ENCODE results near the gene PGAP3.

Gene PGAP3

DNA sequence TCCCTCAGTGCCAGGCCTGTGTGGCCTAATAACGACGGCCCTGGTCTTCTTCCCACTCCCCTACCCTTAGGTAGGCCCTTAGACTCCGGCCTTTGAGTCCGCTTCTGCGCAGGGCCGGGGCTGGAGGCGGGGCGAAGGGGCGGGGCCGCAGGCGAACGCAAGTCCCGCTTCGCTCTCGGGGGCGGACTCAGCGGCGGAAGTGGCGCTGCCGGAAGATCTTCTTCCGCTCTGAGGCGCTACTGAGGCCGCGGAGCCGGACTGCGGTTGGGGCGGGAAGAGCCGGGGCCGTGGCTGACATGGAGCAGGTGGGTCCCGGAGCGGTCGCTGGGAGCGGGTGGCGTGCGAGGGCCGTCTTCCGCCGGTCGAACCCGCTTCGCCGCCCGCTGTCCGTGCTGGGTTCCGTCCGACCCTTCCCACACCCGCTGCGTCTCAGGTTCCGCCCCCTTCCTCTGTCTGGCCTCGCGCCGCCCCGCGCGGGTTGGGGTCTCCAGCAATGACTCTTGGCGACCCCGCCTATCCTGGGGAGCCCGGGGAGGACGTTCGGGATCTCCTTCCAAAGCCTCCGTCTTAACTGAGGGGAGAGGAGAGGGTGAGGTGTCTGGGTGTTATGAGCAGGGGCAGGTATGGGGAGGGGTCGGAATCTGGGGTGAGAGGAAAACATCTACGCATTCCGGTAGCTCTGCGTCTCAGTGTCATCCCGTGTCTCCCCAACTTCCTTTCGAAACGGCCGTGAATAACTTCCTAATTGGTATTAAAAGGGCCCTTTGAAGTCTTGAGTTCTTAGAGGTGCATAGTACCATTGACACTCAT, 50.7 kb downstream of the PGAP3 start, which contains the start of gene STARD3:
Gene STARD3, plus strand, starts transcription at position 218 of the 810 bp plus-strand sequence. CDS start 16,388 bp downstream, outside the sequence.
- DNase-seq (ENCODE audit: low read depth) = peak; percentile 86

DNA sequence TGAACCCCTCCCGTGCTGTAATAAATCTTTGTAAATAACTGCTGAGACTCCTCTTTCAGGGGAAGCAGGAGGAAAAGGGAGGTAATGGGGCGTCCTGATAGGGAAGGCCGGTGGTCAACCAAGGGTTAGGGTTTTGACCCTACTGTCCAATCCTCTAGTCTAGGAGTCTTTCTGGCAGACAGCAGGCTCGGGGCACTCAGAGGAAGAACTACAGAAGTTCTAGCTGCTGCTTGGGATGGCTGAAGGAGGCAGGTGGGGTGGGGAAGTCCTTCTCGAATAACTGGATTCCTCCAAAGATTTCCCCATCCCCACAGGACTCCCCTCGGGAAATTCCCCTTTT, 51.3 kb downstream of the PGAP3 start:
- DNase-seq (ENCODE audit: low read depth) = no peak

DNA sequence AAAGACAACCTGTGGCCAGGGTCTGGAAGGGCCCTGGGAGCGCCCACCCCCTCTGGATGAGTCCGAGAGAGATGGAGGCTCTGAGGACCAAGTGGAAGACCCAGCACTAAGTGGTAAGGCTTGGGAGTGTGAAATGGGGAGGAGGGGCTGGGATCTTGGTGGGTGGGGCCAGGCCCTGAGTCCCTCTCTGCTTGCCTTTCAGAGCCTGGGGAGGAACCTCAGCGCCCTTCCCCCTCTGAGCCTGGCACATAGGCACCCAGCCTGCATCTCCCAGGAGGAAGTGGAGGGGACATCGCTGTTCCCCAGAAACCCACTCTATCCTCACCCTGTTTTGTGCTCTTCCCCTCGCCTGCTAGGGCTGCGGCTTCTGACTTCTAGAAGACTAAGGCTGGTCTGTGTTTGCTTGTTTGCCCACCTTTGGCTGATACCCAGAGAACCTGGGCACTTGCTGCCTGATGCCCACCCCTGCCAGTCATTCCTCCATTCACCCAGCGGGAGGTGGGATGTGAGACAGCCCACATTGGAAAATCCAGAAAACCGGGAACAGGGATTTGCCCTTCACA, 52.2 kb downstream of the PGAP3 start:
- DNase-seq (ENCODE audit: low read depth) = no peak

DNA sequence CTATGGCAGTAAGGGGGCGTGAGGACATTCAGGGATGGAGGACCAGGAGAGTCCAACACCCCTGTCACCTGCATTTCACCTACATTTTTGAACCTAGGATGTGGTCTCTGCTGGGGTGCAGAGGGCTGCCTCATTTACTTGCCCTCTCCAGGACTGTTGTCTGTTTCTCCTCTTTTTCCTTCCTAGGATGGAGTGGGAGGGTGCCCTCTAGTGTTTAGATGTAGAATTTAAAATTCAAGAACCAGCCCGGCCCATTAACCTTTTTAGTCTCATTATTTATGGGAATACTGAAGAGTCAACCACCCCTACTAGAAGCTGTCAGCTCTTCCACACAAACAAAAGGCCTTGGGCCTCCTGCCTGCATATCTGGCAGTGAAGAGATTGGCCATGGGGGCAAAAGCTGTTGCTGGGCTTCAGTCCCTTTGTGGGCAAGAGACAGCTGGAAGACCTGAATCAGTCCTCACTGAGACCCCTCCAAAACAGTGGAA, 53.4 kb downstream of the PGAP3 start:
- peak; percentile 55 for DNase-seq (ENCODE audit: low read depth)

DNA sequence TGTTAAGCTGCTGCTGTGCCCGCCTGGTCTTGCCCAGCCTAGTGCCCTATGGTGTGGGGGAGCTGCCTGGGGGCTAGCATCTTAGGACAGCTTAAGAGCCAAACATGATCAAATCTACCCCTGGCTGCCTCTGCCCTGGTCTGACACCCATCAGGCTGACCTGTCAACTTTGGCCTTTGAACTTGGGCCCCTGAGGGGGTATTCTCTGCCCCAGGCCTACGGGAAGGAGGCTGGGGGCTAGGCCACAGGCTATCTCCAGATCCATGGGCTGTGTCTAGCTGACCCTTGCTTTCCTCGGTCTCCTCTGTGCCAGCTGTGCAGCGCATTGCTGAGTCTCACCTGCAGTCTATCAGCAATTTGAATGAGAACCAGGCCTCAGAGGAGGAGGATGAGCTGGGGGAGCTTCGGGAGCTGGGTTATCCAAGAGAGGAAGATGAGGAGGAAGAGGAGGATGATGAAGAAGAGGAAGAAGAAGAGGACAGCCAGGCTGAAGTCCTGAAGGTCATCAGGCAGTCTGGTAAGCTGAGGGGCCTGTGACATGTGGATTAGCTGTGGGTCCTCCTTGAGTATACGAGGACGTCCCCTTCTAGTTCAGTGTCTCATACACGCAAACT, 54.2 kb downstream of the PGAP3 start:
- no peak for DNase-seq (ENCODE audit: low read depth)

DNA sequence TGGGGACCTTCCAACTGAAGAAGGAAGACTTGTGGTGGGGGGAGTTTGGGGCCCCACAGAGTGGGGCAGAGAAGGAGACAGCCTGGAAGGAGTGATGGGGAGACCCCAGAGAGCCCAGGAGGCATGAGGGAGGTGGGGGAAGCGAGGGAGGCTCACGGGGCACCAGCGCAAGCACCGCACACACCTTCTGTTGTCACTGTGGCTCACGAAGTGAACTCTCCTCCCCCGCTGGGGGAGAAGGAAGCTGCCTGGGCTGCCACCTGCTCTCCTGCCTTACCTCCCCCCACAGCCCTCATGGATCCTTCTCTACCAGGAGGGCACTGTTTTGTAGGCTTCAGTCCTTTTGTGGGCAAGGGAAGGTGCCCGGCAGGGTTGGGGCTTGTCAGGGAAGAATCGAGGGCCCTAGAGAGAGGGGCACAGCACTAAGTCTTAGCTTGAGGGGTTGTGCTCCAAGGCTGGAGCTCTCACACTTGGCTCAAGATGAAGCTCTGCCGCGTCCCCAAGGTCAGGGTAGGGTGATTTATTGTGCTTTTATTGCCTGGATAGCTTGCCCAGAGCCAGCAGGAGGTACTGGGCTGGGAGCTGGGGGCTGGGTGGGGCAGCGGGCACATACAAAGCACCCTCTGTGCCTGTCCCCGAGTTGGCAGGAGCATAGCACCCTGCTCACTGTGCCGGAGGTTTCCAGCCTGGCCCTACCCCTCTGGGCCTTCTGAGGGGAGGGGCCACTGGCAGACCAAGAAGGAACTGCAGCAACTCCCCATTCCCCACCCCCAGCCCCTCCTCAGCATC, 55.5 kb downstream of the PGAP3 start:
- DNase-seq (ENCODE audit: low read depth) = no peak

DNA sequence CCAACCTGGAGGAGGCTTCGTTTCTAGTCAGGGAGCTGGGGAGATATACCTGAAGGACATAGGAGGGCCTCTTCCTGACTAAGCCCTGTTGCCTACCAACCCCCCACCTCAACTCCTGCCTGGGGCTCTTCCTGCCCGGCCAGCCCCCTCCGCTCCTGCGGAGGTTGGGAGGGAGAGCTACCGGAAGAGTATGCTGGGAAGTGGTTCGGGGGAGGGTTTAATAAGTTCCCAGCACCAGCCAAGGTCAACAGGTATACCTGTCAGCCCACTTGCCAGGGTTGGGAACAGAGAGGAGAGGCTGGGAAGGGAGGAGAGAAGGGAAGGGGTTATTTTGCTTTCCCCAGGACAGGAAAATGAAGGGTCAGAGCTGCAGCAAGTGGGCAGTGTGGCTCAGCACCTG, 56.5 kb downstream of the PGAP3 start:
- no peak for DNase-seq (ENCODE audit: low read depth)

DNA sequence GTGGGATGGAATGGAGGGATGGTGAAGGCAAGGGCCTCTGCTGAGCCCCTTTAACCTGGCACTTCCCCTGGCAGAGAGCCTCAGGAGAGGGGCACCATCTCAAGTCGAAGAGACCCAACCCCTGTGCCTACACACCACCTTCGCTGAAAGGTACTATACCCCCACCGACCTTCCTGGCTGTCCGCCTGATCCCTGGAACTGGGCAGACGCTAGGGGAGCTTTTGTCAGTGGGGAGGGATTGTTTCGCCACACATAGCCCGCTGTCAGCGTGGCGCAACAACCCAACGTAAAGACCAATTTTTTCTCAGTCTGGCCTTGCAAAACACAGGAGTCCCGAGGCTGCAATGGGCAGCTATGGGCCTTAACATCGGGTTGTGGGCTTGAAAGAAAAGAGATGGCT, 58.0 kb downstream of the PGAP3 start:
- DNase-seq (ENCODE audit: low read depth) = no peak

DNA sequence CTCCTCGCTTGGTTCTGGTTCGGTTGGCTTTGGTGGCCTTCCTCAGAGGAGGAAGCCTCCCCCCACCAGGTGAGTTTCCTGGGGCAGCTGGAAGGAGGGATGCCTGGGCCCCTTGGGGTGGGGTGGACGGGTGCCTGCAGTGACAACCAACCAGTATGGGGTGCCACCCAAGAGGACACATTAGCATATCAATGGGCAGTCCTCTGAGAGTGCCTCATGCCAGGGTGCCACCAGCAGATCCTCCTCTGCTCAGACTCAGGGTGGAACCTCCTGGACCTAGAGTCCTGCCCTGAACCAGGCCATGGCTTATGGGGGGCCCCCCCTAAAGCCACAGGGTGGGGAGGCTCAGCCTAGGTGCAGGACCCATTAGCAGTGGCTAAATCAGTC, 58.4 kb downstream of the PGAP3 start:
- no peak for DNase-seq (ENCODE audit: low read depth)

DNA sequence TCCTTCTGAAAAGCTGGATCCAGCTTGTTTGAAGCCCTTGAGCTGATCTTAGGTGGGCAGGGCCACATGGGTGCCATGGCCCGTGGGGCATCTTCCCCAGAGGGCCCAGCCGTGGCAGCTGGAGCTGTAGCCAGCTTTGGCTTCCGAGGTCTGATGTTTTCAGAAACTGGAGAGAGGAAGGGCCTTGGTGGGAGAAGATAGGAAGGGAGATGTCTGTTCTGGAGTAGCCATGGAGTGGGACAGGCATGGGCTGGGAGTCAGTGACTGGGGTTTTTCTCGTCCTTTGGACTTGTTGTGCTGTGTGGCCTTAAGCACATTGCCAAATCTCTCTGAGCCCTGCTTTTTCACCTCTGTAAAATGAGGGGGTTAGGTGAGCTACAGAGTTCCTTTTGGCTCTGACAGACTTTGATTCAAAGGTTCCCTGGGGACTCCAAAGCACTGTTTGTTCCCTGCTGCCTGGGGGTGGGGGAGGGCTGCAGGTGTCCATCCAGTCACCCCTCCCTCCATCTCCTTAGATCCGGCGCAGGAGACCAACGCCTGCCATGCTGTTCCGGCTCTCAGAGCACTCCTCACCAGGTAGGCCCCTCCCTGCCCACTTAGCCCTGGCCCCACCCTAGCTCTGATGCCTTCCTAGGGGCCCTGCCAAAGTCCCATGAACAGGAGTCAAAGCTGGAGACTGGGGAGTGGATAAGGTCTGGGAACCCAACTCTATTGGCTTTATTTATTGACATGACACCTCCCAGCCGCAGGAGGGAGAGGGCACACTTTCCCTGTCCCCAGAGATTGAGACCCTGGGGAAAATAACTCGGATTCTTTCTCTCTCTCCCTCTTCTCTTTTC, 59.0 kb downstream of the PGAP3 start:
- no peak for DNase-seq (ENCODE audit: low read depth)

DNA sequence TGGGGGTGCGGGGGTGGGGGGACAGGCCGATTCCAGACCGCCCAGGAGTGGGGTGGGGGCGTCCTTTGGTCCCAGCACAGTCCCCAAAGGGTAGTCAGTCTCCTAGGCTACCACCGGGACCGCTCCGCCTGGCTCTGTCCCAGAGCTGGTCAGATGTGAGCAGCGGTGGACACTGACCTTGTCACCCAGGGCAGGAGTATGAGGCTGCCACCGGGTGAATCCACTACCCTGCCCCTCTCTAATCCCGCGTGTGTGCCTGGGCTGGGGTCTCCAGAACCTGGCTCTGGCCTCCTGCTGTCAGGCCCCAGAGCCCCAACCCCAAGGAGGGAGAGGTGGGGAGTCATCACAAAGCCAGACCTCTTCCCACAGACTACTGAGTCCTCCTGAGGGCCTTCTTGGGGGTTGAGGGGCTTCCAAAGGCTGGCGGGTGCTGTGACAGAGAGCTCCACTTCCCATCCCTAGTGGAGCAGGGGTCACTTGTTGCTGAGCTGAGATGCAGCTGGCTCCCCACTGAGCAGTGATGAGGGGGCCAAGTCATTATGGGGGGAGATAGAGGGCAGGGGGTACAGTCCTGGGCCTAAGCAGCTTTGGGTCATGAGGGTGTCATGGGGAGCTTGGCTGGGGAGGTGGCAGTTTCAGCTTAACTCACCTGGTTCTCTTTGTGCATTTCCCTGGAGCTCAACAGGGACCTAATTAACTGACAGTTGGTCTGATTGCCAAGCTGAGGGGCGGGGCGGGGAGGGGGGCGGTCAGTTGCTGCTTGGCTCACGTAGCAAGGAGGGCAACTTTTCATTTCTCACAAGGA, 59.9 kb downstream of the PGAP3 start:
- DNase-seq (ENCODE audit: low read depth) = no peak

DNA sequence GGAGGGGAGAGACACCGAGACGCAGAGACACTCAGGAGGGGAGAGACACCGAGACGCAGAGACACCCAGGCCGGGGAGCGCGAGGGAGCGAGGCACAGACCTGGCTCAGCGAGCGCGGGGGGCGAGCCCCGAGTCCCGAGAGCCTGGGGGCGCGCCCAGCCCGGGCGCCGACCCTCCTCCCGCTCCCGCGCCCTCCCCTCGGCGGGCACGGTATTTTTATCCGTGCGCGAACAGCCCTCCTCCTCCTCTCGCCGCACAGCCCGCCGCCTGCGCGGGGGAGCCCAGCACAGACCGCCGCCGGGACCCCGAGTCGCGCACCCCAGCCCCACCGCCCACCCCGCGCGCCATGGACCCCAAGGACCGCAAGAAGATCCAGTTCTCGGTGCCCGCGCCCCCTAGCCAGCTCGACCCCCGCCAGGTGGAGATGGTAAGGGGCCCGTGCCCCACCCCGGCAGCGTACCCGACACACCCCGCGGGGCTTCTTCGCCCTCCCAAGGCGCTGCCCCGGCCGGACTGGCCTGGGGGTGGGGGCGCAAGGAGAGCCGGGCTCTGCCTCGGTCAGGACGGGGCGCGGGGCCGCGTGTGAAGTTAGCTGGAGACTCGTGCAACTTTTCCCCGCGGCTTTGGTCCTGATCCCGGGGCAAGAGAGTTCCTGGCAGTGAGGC, 60.7 kb downstream of the PGAP3 start:
- DNase-seq (ENCODE audit: low read depth) = no peak

DNA sequence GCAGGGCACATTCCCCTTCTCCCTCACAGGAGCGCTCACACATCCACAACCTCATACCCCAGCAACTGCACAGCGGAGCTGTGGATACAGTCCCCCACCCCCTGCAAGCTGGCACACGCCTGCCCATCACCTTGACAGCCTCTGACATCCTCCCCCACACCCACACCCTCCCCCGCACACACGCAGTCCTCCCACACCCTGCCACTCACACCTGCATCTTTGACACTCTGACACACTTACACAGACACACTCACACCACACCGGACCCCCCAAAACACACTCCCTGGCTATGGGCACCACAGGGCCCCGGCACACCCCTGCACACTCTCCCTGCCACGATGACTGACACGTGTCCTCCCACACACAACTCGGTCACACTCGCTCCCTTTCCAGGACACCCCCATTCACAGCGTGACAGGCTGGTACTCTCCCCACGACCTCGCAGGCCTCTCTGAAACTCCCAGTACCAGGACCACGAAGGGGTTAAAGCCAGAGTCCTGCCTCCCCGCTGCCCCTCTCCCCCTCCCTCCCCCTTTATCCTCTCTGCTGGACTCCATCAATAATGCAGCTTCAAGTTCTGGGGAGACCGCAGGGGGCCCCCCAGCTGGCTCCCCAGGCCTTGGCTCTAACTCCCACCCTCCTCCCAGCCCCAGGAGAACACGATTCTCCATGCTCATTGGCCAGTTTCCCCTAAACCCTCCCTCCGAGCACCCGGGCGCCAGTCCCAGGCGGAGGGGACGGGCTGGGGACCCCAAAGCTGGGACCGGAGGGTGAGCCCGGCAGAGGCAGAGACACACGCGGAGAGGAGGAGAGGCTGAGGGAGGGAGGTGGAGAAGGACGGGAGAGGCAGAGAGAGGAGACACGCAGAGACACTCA, 61.4 kb downstream of the PGAP3 start, which contains the start of gene PPP1R1B:
Gene PPP1R1B, plus strand, starts transcription at position 782 of the 876 bp plus-strand sequence. CDS start 441 bp downstream, outside the sequence.
- no peak for DNase-seq (ENCODE audit: low read depth)

DNA sequence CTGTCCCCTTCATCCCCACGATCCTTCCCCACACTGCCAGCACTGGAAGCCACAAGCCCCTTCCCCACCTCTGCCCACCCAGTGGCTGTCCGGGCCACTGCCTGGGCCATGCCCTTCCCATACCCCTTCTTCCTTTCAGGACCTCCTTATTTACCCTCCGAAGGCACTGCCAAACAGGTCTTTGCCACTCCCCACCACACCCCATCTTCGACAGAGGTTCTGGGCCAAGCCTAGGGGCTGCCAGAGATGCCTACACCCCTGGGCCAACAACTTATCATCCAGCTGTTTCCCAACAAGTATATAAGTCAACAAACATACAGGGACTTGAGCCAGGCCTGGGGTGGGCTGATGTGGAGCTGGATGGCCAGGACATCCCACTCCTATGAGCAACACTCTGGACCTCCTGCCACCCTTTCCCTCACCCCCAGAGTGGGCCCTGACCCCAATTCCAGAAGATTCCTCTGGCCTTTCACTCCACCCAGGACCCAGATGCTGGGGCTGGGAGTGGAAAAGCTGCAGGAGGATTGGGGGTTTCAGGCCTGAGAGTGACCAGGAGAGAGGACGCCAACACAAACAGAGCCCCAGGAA, 62.6 kb downstream of the PGAP3 start:
- no peak for DNase-seq (ENCODE audit: low read depth)

DNA sequence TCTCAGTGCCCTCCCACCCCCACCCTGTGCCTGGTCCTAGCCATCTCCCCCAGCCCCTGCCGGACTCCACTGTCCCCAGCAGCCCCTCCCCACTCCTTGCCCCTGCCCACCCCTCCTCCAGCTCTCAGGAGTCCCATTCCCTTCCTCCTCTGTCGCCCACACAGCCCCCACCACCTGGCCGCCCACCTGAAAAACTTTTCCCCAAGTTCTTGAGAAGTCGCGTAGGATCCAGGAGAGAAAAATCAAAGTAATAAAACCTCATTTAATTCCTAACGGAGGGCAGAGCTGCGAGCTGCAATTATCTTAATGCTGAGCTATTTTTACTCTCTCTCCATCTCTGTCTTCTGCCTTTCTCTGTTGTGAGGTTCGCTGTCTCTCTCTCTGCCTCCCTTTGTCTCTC, 63.5 kb downstream of the PGAP3 start:
- DNase-seq (ENCODE audit: low read depth) = no peak

DNA sequence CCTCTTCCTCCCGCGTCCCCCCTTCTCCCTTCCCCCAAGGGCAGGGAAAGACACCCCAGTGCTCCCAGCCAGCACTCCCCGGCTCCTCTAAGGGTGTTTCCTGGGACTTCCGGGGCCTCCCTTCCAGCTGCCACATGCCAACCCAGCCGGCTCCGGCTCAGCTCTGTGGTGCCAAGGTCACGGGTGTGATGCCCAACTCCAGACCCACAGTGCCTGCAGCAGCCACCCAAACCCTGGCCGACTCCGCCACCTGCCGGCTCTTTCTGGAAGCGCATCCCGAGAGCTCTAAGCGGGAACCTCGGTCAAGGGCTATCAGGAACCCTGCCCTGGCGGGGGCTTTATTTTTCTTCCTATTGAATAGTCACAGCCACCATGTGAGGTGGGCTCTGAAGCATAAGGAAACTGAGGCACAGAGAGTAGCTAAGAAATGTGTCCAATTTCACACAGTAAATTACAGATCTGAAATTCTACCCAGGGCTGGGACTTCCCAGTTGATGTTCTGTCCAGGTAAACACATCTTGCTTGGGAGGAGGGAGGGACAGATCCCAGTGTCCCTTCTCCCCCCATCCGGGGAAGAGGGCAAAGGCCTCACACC, 64.4 kb downstream of the PGAP3 start:
- DNase-seq (ENCODE audit: low read depth) = peak; percentile 67

DNA sequence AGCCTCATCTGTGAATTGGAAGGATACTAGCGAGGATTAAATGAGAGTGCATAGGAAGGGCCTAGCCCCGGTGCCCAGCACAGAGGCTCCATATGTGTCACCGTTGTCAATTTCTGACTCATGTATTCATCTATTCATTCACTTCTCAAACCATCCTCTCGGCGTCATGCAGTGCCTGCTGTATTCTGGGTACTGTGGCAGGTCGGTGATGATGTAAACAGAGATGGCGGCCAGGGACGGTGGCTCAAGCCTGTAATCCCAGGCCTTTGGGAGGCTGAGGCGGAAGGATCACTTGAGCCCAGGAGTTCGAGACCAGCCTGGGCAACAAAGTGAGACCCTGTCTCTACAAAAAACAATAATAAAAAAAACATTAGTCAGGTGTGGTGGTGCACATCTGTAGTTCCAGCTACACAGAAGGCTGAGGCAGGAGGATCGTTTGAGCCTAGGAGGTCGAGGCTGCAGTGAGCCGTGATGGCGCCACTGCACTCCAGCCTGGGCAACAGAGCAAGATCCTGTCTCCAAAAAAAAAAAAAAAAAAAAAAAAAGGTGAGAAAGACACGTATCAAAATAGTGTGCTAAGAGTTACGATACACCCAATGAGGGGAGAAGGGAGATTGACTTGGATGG, 65.4 kb downstream of the PGAP3 start:
- DNase-seq (ENCODE audit: low read depth) = no peak

Data from EH (cell line).